C4-2B (cell line): ENCODE data around the gene RPL41.

Experiments
- ZFX ChIP-seq: fragments of 450-650 bp; IDR thresholded peaks from 2 replicates; pipeline ENCODE4 v1.6.1; 2017
- TF ChIP-seq, protein P1 (sequence below): fragments of 450-650 bp; conservative IDR thresholded peaks from 2 replicates; pipeline ENCODE4 v1.5.1; 2017; ENCODE audit warnings: mild to moderate bottlenecking

DNA sequence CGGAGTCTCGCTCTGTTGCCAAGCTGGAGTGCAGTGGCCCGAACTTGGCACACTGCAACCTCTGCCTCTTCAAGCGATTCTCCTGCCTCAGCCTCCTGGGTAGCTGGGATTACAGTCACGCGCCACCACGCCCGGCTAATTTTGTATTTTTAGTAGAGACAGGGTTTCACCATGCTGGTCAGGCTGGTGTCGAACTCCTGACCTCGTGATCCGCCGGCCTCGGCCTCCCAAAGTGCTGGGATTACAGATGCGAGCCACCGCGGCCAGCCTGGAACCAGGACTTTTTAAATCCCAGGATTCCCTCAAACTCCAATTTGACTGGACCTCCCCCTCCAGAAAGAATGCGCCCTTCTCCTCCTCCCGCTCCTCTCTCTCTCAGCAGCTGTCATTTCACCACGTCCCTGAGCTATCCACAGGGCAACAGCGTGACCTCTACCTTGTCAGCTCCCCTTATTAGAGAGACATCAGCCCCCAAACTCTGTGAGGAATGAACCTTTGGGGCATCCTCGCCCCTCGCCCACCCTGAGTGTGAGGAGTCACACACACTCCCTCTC is 13.6 kb downstream of the RPL41 start:
- TF ChIP-seq, protein P1, sequence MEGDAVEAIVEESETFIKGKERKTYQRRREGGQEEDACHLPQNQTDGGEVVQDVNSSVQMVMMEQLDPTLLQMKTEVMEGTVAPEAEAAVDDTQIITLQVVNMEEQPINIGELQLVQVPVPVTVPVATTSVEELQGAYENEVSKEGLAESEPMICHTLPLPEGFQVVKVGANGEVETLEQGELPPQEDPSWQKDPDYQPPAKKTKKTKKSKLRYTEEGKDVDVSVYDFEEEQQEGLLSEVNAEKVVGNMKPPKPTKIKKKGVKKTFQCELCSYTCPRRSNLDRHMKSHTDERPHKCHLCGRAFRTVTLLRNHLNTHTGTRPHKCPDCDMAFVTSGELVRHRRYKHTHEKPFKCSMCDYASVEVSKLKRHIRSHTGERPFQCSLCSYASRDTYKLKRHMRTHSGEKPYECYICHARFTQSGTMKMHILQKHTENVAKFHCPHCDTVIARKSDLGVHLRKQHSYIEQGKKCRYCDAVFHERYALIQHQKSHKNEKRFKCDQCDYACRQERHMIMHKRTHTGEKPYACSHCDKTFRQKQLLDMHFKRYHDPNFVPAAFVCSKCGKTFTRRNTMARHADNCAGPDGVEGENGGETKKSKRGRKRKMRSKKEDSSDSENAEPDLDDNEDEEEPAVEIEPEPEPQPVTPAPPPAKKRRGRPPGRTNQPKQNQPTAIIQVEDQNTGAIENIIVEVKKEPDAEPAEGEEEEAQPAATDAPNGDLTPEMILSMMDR = no peak
- no peak for TF ChIP-seq ZFX
